HG03354 (cell line): ENCODE measurements around the gene SPATS1.
"Not testable (repeated sequence)": the region's sequence is repeated elsewhere in the genome, so short reads cannot be mapped to it uniquely, and the experiment has no call there.

Experiments used
- ATAC-seq: cut with Tn5 transposase; IDR thresholded peaks from one replicate; pipeline ENCODE4 v1.9.1; 2021; ENCODE audit warnings: mild to moderate bottlenecking; ENCODE audit not compliant: unreplicated experiment, poor library complexity, severe bottlenecking

SPATS1 gene

GRCh38 chr6:44309631-44310030 lies 32.8 kb upstream of the SPATS1 start:
- no peak for ATAC-seq

- ATAC-seq = no peak
Measured at GRCh38 chr6:44310241-44310640, 32.2 kb upstream of the SPATS1 start.

DNA sequence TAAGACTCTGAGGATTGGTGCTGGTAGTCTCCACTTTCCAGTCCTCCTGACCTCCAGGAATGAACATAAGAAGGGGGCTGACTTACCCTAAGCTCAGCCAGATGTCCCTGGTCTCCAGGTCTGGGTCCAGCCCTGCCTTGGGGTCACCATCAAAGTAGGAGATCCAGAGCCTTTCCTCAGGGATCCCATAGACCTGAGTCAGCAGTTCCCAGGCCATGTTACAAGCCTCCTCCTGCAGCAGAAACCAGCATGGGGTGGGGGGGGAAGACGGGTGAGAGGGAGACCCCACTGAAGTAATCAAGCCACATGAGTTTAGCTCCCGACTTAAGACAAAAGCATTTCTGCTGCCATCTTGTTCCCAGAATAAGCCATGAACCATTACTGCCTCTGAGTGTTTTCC lies 31.1 kb upstream of the SPATS1 start:
- ATAC-seq = no peak

- ATAC-seq = no peak
Measured at GRCh38 chr6:44311767-44312166, 30.7 kb upstream of the SPATS1 start.

DNA sequence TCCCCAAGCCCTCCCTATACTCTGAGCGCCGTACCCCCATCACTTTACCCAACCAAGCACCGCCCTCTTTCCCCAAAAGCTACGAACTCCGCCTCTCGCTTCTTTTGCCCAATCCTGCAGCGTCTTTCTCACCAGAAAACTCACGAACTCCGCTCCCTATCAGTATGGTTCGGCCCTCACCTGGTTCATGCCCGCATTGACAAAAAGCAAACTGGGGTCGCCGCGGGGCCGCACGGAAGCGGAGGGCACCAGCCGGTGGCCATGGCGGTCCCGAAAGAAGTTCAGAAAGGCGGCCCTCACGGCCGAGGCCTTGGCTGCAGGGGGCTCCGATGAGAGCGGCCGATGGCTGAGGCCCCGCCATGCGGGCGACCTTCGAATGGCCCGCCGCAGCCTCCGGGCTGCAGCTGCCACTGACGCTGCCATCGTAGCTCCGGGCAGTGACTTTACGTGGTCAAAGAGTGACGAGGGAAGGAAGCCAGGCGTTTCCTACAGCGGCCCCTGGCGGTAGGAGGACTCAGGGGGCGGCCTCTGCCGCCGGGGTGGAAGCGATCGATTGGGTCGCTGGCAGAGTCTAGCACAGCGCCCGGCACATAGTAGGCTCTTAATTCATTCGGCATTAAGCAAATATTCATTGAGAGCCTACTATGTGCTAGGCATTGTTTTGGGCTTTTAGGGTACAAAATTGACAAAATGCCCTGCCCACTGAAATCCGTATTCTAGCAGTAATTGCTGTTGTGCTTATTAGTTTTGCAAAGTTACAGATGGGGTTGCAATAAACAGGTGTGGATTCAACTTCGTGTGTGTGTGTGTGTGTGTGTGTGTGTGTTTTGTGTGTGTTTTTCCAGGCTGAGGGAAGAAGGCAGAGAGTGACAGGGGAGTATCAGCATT lies 29.3 kb upstream of the SPATS1 start, which contains the start of gene AARS2:
TSS of gene AARS2 (minus strand) at position 447 of the 888 bp plus-strand sequence. CDS start at position 423, 24 bp downstream.
- peak; percentile 94 for ATAC-seq

GRCh38 chr6:44314657-44315056 lies 27.8 kb upstream of the SPATS1 start:
- not testable (repeated sequence) for ATAC-seq

DNA sequence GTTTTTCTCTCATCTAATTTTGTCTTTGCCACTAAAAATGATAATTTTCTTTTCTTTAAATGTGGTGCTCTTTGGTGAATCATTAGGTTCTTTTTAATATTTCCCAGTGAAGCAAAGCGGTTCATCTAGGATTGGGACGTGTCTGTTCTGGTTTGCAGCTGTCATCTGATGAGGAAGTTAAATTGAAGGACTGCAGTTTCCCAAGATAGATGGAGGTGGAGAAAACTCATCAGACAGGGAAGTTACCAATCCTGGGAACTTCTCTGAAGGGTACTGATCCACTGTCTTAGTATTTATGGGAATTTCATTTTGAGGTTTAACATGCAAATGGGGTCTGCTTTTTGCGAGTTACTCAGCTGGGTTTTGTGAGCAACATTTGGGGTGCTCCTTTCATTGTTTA lies 26.9 kb upstream of the SPATS1 start:
- no peak for ATAC-seq

GRCh38 chr6:44315951-44316350 lies 26.5 kb upstream of the SPATS1 start:
- no peak for ATAC-seq

- no peak for ATAC-seq
Measured at GRCh38 chr6:44316481-44316880, 26.0 kb upstream of the SPATS1 start.

- not testable (repeated sequence) for ATAC-seq
Measured at GRCh38 chr6:44317136-44317631, 25.3 kb upstream of the SPATS1 start.

DNA sequence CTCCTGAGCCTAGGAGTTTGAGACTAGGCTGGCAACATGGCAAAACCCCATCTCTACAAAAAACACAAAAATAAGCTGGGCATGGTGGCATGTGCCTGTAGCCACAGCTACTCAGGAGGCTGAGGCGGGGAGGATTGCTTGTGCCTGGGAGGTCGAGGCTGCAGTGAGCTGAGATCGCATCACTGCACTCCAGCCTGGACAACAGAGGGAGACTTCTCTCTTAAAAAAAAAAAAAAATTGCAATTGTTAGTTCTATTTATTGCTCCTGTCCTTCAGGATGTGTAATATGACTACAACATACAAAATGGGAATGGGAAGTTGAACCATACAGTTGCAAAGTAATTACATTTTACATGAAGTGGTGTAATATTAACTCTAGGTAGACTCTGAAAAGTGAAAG lies 21.2 kb upstream of the SPATS1 start:
- ATAC-seq = no peak

DNA sequence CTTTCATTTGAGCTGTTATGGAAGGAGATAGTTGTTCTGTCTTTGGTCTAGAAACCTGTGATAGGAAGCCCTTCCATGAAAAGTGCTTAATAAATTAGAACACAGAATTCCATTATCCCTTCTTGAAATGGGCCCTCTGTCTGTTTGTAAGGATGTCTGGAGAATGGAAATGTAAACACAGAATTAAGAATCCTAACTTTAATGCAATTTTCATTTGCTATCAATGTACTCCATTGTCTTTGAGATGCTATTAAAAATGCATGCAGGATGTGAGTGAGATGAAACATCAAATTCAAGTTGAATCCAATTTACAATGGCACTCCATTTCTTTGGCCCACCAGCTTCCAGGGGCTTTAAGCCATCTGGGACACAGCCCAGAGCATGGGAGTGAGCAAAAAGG lies 15.4 kb upstream of the SPATS1 start:
- ATAC-seq = no peak

GRCh38 chr6:44327760-44328159 lies 14.7 kb upstream of the SPATS1 start:
- no peak for ATAC-seq

GRCh38 chr6:44328203-44328602 lies 14.2 kb upstream of the SPATS1 start:
- ATAC-seq = not testable (repeated sequence)

- no peak for ATAC-seq
Measured at GRCh38 chr6:44329858-44330257, 12.6 kb upstream of the SPATS1 start.

GRCh38 chr6:44332585-44332984 lies 9.9 kb upstream of the SPATS1 start:
- no peak for ATAC-seq

DNA sequence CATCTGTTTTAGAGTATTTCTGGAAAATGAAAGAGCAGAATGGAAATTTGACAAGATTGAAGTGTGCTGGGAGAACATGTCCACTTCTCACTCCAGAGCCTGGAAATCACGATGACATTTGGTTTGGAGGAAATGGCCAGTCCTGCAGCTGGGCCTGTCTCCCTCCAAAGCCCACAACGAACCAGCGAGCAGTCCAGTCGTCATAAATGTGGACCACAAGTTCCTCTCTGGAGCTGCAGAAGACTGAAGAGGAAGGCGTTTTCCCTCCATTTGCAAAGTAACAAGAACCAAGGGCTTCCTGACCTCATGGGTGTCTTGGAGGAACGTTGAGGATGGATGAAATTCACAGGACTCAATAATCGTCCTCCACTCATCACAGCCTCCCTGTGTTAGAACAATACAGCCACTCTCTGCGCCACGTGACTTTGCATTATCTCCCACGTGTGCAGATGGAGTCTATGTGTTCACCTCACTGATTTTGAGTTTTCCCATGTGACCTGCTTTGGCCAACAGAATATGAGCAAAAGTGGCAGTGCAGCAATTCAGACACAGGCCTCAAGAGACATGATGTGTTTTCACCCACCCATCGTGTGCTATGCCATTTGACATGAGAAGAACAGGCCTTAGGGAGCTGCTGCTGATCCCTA lies 9.1 kb upstream of the SPATS1 start:
- no peak for ATAC-seq

DNA sequence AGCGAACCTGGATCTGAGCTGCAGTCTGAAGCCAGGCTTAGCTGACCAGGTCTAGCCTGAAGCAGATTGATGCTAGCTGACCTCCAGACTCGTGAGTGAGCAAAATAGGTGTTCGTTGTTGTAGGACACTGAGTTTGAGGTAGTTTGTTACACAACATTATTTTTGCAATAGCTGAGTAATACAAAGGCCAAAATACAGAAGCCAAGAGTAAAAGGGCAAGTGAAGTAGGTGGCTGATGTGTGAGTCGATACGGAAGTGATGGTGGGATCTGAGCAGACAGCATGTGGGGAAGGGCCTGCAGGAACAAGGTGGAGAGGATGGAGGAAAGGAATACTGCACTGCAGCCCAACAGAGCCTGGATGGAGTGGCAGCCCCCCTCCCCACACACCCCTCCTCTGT lies 8.5 kb upstream of the SPATS1 start:
- no peak for ATAC-seq

GRCh38 chr6:44335631-44336030 lies 6.8 kb upstream of the SPATS1 start:
- ATAC-seq = no peak

GRCh38 chr6:44338228-44339122 lies 4.0 kb upstream of the SPATS1 start:
- ATAC-seq = peak; percentile 77
